ENCODE measurements around the gene OR1E2.
"Not testable (repeated sequence)": the region's sequence is repeated elsewhere in the genome, so short reads cannot be mapped to it uniquely, and the experiment has no call there.

The OR1E2 gene, protein sequence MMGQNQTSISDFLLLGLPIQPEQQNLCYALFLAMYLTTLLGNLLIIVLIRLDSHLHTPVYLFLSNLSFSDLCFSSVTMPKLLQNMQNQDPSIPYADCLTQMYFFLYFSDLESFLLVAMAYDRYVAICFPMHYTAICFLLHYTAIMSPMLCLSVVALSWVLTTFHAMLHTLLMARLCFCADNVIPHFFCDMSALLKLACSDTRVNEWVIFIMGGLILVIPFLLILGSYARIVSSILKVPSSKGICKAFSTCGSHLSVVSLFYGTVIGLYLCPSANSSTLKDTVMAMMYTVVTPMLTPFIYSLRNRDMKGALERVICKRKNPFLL

DNA sequence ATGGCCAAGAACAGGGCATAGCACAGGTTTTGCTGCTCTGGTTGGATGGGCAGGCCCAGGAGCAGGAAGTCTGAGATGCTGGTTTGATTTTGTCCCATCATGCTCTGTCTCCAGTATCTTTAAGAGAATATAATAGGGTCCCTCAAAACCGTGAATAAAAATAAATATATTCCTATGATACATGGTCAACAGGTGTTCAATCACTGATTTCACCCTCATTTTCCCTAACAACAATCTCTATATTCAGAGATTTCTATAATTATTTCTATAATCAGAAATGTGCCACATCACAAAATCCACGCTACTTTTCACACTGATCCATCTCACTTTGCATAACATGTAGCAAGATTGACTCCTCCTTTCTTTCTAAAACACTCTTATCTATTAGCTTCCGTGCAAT, at the start of gene OR1E2:
Gene OR1E2, minus strand, starts transcription at position 101 of the 400 bp plus-strand sequence. Its CDS starts 0 bp downstream, at position 101.
- DNase-seq = no peak

DNA sequence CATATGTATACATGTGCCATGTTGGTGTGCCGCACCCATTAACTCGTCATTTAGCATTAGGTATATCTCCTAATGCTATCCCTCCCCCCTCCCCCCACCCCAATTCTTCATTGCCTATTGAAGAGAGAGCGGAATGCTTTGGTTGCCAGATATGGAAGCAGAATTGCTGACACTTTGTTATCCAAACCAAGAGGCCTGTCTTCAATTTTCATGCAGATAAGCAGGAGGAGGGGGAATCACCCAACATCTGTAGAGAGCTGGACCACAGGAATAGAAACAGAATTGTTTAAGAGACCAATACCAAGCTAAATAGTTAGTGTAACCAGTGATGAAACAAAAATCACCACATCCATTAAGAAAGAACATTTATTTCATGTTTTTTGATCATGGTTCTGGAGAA, 49.2 kb upstream of the OR1E2 start:
- no peak for DNase-seq

DNA sequence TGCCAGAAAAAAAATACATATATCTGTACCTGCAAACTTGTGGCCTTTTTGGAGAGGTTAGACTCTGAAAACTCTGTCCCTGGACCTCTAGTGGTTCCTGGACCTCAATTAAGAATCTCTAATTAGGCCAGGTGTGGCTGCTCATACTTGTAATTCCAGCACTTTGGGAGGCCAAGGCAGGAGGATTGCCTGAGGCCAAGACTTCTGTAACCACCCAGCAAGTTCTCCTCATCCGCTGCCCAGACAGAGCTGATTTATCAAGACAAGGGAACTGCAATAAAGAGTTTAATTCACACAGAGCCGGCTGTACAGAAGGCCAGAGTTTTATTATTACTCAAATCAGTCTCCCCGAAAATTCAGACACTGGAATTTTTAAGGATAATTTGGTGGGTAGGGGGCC, 46.3 kb upstream of the OR1E2 start:
- no peak for DNase-seq

DNA sequence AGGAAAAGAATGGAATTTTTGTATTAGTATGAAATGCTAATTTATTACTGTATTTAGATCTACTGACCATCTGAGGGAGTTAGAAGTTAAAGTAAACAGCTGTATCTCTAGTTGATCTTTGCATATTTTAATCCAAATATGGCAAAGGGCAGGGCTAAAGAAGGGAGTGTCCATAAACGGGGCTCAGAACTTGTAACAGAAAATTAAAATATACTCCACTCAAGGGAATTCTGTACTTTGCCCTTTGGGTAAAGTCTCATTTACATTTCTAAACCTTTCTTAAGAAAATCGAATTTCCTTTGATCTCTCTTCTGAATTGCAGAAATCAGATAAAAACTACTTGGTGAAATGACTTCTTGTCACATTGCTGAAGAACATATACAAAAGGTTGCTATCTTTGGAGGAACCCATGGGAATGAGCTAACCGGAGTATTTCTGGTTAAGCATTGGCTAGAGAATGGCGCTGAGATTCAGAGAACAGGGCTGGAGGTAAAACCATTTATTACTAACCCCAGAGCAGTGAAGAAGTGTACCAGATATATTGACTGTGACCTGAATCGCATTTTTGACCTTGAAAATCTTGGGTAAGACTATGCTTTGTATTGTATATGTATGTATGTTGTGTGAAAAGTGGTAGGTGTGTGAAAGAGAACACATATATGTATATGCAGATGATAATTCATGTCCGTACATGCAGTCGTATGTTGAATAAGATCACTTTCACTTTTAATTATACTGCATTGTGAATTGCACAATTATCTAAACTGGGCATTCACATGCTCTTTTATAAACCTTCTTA, 42.4 kb upstream of the OR1E2 start, which contains the start of gene ASPA:
Gene ASPA, plus strand, starts transcription at position 186 of the 799 bp plus-strand sequence. Its CDS starts 163 bp downstream, at position 349.
- DNase-seq = no peak

DNA sequence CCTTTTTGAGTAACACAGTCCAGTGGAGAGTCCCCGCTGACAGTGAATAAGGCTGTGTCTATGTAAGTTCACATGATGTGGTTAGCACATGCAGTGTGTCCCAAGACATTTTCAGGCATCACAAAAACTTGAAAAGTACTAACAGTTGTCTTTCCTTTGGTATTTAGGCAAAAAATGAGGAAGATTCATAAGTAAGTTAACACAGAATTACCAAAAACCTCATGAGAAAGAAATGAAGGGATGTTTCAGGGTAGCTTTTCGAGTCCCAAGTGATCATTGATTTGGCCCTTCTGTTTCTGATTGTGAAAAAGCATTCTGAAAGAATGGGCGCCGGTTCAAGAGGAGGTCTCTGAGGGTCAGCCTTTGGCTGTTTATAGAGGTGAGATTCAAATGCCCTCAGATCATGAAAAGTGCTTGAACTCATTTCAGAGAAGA, 41.6 kb upstream of the OR1E2 start:
- DNase-seq = no peak

DNA sequence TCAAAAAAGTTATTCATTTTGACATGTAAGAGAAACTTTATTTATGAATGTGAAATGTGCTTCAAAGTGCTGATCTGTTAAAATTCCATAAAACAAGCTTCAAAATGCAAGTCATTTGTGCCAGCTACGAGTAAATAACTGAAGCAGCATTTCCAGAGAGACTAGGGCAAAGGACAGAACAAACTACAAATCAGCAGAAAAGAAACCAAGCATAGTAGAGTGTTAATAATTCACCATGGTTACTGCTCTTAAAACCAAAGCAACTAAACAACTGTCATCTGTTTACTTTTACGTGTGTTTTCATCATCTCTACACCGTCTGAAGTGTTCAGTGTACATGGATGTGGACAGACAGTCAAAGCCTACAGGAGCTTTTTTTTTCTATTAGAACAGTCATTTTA, 40.6 kb upstream of the OR1E2 start:
- peak; percentile 30 for DNase-seq

DNA sequence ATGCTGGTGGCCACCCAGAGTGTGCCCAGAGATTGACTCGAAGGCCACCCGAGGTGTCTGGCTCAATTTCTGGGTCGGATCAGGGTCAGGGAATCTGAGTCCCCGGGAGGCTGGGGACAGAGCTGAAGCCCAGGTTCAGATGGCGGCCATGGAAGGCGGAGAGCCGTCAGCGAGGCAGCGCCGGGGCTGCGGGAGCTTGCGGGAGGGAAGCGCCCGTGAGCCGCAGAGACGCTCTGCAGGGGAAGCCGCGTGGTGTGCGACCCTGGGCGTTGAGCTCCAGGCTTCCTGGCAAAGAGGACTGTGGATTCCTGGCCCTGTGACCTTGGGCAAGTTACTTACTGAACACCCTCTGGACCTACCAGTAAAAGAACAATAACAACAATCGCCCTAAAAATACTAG, 38.5 kb upstream of the OR1E2 start:
- no peak for DNase-seq

DNA sequence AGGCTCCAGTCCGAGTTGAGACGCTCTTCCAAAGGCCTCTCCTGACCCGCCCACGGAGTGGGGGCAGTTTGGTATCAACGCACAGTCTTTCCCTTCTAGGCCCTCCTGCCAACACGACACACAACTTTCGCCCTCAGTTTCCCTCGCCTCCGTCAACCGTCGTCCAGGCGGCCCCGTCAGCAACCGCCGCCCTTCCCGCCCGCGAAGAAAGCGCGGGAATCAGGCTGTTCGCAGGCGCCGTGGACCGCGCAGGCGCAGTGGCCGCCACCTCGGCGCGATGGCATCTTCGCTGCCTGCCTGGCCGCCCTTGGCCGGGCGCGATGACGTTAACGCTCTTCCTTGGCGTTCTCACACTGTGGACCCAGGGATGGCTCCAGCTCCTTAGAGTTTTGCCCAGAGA, 38.0 kb upstream of the OR1E2 start, which contains the start of gene SPATA22:
Gene SPATA22, minus strand, starts transcription at position 221 of the 400 bp plus-strand sequence. CDS start 2,494 bp downstream, outside the sequence.
- DNase-seq = no peak

DNA sequence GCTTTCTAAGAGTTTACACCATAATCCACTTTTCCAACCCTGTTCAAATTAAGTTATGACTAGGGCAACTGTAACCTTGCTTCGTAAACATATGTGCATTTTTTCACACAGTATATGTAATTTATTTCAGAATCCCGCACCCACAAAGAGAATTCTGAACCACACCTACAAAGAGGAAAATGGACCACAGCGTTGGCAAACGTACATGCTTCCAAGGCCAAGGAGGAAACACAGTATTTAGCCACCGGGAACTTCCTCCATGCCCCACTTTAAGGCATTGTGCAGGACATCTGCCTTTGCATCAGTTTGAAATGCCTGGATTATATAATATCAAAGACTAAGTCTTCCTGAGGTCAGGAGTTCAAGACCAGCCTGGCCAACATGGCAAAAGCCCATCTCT, 35.9 kb upstream of the OR1E2 start:
- DNase-seq = no peak

DNA sequence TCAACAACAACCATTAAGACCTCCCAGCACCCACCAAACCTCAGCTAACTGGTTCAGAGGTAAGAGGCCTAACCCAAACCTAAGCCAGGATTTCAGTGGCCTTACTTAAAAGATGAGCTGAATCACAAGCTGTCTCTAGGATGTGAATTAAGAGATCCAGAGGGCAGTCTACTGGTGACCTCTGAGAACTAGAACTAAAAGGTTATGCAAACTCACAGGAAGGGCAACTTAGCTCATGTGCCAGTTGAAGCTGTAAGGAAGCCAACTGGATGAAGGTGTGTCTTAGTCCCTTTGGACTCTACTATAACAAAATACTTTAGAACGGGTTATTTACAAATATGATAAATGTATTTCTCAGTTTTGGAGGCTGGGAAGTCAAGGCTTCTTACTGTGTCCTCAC, 32.7 kb upstream of the OR1E2 start:
- DNase-seq = not testable (repeated sequence)

DNA sequence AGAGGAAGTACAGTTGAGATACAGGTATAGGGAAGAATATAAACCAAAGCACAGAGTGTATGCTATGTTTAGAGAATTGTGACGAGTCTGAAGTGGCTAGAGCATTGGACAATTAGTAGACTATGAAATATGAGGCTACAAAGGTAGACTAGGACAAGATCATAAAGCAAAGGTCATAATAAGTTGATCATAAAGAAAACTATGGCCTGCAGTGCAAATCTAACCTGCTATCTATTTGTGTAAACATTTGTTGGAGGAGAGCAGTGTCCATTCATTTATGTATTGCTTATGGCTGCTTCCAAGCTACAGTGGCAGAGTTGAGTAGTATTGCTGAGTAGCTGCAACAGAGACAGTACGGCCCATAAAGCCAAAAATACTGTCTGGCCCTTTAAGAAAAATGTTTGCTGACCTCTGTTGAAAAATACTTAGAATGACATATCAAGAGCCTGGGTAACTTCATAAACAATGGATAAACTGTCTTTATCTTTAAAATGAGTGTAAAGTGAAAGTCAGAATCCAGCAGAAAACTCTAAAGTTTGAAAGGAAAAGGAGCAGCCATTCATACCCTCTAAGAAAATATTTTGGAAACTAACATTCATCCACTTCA, 14.5 kb upstream of the OR1E2 start:
- DNase-seq = no peak

DNA sequence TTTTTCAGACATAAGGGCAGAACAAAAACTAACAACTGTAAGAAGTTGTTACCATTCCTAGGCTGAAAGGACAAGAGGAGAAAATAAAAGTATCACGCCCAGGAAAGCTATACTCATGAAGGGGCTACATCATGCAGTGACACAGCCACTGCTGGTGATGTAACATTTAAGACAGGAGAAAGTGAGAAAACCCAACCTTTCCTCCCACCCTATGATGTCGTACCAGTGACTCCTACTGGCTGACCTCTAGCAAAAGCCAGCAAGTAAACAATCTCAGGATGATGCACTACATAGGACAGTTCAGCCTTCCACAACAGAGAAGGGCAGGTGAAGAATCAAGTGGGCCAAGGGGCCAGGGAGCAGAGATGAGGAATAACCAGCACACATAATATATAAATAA, 14.0 kb upstream of the OR1E2 start:
- DNase-seq = no peak

DNA sequence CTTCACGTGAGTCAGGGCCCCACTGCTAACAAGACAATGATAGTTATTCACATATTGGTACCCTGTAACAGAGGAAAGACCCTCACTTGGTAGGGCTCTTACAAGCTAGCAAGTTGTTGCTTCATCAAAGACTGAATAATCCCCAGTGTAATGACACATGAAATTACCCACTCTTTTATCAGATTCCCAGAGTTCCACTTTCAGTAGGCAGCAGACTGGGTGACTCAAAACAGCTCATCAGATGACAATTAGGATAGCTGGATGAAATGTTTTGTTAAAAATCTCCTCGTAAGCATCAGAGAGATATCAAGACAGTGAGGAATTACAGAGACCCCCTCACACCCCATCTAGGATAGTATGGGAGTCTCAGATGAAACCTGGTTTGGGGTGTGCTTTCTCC, 6.8 kb upstream of the OR1E2 start:
- DNase-seq = no peak

DNA sequence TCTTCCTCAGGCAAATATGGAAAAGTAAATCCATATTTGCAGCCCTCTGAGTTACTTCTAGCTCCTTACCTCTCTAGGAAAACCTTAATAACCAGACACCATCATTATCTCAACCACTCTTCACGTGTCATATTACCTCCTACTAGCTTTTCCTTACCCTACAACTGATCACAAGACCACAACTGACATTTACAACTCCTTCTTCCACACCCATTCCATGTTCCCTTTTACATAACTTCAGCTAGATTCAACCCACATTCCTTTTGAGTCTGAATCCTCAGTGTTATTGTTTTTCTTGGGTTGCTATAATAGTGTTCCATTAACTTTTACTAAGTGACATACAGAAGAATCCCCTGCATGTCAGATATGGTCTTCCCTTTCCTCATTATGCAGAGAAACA, 4.7 kb upstream of the OR1E2 start:
- DNase-seq = no peak

DNA sequence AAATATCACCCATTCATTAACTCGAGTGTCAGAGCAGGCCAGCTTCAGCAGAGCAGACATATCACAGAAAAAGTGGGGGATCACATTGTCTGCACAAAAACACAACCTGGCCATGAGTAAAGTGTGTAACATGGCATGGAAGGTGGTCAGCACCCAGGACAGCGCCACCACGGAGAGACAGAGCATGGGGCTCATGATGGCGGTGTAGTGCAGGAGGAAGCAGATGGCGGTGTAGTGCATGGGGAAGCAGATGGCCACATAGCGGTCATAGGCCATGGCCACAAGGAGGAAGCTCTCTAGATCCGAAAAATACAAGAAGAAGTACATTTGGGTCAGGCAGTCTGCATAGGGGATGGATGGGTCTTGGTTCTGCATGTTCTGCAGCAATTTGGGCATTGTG, 426 bp downstream of the OR1E2 start:
- DNase-seq = not testable (repeated sequence)

DNA sequence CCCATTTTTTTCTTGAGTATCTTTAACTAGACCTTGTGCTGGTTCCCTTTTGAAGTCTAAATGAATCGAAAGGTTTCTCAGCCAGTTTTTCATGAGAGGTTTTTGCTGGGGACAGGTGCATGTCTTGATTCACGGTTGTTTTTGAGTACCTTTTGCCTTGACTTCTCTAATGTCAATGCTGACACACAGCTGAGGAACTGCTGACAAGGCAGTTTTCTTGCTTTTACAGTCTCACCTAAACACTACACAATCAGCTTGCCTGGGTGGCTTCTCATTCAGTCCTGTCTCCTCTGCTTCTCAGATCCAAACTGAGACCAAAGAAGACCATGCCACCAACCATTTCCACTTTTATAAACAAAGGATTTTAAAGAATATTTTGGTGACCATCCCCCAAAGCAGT, 15.4 kb downstream of the OR1E2 start:
- DNase-seq = no peak

DNA sequence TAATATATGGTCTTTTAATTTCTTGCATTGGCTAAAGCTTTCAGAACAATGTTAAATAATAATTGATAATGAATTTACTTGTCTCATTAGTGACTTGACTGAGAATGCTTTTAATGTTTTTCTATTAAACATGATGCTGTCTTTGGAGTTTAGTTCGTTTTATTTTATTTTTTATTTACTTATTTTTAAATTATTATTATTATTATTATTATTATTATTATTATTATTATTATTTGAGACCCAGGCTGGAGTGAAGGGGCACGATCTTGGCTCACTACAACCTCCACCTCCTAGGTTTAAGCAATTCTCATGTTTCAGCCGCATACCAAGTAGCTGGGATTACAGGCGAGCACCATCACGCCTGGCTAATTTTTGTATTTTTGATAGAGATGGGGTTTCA, 18.0 kb downstream of the OR1E2 start:
- peak; percentile 21 for DNase-seq

DNA sequence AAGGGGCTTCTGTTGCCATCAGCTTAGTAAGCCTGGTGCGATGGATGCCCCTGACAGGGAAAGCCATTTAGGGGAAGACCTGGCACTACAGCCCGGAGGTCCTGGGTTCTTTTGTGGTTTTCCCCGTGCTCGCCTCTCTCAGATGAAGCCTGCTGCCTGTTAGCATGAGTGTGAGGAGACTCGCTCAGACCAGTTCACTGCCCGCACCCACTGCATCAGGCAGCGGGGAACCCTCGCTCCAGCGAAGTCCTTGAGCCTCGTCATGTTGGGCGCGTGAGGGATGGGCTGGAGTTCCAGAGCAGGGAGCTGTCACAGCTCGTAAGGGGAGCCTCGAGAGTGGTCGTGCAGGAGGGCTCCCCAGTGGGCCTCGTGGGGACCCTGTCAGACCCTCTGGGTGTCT, 21.4 kb downstream of the OR1E2 start:
- not testable (repeated sequence) for DNase-seq

DNA sequence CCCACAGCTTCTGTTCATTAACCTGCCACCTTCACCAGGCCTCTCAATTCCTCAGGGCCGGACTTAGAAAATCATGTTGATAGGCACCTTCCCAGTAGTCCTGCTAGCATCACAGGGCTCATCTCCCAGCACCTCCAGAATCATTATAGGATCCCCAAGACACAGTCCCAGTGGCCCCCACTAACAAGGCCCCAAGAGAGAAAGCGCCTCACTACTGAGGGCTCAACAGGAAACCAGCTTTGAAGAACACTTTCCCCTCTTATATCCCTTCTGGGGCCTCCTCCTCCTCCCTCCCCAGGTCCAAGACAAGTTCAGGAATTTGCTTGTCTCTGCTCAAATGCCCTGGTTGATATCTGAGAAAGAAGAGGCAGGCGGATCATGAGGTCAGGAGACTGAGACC, 22.6 kb downstream of the OR1E2 start, which contains the start of gene OR3A3:
Gene OR3A3, plus strand, starts transcription at position 301 of the 400 bp plus-strand sequence.
- DNase-seq = no peak

DNA sequence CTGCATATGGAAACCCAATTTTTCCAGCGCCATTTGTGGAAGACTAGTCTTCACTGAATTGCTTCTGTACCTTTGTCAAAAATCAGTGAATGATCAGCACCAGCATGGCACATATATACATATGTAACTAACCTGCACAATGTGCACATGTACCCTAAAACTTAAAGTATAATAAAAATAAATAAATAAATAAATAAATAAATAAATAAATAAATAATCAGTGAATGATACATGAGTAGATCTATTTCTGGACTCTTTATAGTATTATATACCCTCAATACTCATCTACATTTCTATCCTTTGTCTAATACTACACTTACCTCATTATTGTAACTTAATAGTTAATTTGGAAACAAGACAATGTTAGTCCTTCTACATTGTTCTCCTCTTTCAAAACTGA, 29.8 kb downstream of the OR1E2 start:
- not testable (repeated sequence) for DNase-seq

DNA sequence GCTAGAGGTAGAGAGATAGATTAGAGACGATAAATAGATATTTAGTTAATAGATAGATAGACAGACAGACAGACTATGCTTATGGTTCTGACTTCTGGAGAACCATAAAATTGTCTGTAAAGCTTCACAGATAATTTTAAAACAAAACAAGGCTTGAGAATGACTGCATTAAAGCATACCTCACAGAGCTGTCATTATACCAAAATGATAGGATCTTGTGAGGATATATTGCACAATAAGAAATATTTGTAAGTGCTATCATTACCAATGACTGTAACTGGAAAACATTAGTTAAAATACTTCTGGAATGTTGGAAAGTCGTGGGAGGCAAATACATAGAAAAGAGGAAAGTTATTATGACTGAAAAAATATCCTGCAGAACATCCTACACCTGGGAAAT, 31.9 kb downstream of the OR1E2 start:
- no peak for DNase-seq

DNA sequence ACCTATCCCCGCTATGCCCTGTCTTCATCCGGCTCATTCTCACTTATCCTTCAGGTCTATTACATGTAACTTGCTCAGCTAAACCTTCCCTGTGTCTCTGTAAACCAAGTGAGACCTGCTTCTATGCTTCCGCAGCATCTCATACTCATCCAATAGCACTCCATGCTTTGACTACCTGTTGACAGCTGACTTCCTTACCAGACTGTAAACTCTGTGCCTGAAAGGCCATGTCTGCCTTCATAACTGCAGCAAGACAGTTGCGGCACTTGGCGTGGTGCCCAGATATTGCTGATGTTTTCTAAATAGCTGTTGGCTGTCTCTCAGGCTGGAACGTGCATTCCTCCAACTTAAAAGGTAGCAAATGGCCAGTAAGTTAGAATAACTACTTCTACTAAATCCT, 33.6 kb downstream of the OR1E2 start:
- peak; percentile 33 for DNase-seq

DNA sequence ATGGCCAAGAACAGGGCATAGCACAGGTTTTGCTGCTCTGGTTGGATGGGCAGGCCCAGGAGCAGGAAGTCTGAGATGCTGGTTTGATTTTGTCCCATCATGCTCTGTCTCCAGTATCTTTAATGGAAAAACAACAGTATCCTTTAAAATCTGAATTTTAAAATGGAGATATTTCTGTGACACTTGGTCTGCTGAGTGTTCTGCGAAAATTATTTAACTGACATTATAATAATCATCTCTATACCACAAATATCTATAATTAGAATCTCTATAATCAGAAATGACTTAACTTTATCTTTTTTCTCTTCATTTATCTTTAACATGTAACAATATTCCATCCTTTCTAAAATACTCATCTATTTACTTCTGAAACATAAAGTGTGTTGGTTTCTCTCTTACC, 35.3 kb downstream of the OR1E2 start, which contains the start of gene OR1E1:
Gene OR1E1, minus strand, starts transcription at position 101 of the 400 bp plus-strand sequence. Its CDS starts 0 bp downstream, at position 101.
- no peak for DNase-seq
